WI38 (cell line): ENCODE measurements around the gene ZNF865.

Experiments
- H3K4me3 ChIP-seq: 2 replicates; pipeline ENCODE4 v1.5.1; 2011; ENCODE audit warnings: low read depth, mild to moderate bottlenecking, control low read depth, low read length
- CTCF ChIP-seq: IDR thresholded peaks from 2 replicates; pipeline ENCODE4 v1.5.1; 2012; ENCODE audit warnings: low read depth, mild to moderate bottlenecking, control low read depth, low read length

ZNF865 gene

DNA sequence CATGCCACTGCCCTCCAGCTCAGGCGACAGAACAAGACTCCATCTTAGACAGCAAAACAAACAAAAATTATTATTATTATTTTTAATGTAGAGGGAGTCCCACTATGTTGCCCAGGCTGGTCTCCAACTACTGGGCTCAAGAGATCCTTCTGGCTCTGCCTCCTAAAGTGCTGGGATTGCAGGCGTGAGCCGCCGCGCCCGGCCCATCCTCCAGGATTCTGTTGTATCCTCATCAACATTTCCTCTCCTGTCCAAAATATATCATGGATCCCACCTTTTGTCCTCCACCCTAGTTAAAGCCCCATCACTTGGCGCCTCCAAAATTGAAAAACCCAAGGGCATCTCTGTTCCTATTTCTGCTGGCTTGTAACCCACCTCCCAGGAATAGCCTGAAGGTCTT, 17.7 kb downstream of the ZNF865 start:
- TF ChIP-seq CTCF = no peak
- no peak overlapping the region for H3K4me3 ChIP-seq

GRCh38 chr19:55623561-55623960, 18.1 kb downstream of the ZNF865 start:
- no peak for TF ChIP-seq CTCF

DNA sequence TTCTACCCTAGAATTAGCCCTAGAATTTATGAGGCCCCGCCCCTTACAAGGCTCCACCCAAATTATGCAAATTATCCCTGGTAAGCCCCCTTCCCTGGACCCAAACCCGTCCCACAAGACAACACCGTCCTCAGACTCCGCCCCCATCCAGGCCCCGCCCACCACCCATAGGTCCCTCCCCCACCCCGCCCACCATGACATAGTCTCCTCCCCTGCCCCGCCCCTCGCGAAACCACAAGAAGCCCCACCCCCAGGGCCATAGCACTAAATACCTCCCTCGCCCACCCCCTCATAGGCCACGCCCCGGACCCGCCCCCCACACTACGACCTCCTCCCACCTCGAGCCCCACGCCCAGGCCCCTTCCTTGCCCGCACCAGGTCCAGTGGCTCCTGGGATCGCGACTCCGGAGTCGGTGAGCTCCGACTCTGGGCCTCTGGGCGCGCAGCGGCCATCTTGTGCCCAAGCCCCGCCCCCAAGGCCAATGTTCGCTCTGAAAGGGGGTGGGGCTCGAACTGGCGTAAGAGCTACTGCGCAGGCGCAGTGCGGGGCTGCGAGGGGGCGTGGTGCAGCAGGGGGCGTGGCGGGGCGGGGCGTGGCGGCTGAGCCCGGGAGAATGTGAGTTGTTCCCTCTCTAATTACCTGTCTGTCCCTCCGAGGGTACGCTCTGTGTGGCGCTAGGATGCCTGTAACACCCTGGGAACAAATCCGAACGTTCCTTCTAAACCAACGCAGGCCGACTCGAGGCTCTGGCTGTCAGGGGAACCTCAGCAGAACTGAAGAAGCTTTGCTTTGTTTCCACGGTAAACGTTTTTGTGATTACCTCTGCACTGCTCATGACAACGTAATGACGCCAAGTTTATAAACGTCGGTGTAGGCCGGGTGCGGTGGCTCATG, 18.9 kb downstream of the ZNF865 start, which contains the start of gene ZNF784:
TSS of gene ZNF784 (minus strand) at position 458 of the 895 bp plus-strand sequence. CDS start at position 453, 5 bp downstream.
- TF ChIP-seq CTCF = no peak
- peak within 1 kb of the TSS; percentile 62 for H3K4me3 ChIP-seq

More at GRCh38 chr19:55623561-55623960, 18.1 kb downstream of the ZNF865 start:
- no peak overlapping the region; the same call in 1 of the 2 replicates for H3K4me3 ChIP-seq

DNA sequence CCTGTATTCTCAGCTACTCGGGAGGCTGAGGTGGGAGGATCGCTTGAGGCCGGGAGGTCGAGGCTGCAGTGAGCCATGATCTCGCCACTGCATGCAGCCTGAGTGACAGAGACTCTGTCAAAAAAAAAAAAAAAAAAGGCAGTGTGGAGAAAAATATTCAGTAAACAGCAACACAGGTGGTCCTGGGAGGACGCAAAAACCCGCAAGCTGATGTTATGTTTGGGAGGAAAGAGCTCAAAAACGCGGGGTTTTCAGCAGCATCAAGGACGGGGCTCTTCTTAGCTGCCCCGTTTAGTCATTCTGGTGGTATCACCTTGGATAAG, 19.5 kb downstream of the ZNF865 start:
- peak overlapping the region; percentile 62 for H3K4me3 ChIP-seq
- no peak for TF ChIP-seq CTCF

DNA sequence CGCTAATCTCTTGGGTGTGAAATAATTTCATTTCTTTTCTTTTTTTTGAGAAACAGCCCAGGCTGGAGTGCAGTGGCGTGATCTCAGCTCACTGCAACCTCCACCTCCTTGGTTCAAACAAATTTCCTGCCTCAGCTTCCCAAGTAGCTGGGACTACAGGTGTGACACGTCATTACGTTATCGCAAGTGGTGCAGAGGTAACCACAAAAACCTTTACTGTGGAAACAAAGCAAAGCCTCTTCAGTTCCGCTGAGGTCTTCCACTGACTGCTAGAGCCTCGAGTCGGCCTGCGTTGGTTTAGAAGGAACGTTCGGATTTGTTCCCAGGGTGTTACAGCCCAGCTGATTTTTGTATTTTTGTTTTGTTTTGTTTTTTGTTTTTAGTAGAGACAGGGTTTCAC, 20.9 kb downstream of the ZNF865 start:
- no peak for TF ChIP-seq CTCF
- no peak overlapping the region for H3K4me3 ChIP-seq

- no peak overlapping the region for H3K4me3 ChIP-seq
- peak; percentile 70 for TF ChIP-seq CTCF
These were observed 27.0 kb downstream of the ZNF865 start for GRCh38 chr19:55632463-55632834.

DNA sequence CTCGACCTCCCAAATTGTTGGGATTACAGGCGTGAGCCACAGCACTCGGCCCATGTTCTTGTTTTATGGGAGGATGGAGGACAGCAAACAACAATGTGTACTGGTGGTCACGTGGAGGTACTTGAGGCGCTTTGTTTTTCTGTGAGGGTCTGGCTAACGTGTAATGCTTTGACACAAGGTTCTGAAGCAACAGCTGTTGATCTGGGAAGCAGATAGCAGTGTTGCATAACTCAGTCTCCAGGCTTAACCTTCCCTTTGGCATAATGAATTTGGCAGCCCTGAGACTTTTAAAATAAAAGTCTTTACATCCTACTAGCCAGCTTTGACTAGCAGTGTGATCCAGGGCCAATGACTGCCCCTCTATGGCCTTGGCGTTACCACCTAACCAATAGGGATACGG, 28.4 kb downstream of the ZNF865 start:
- no peak for TF ChIP-seq CTCF
- H3K4me3 ChIP-seq = no peak overlapping the region
